NCI-H2029 (cell line): ENCODE results near the gene ZFR2.

Experiments used
- DNase-seq: peaks from one replicate; lab custom pipeline; 2025; lab: John Stamatoyannopoulos, UW

The ZFR2 gene

GRCh38 chr19:3814648-3815047 is 54.2 kb downstream of the ZFR2 start:
- no peak for DNase-seq

- DNase-seq: no peak
Observed at GRCh38 chr19:3813473-3814392, 55.1 kb downstream of the ZFR2 start.

GRCh38 chr19:3810708-3811355 is 58.0 kb downstream of the ZFR2 start:
- DNase-seq: no peak

- DNase-seq: no peak
Observed at GRCh38 chr19:3809881-3810707, 58.7 kb downstream of the ZFR2 start.

- DNase-seq: no peak
Observed at GRCh38 chr19:3808420-3809143, 60.3 kb downstream of the ZFR2 start.

- DNase-seq: no peak
Observed at GRCh38 chr19:3807574-3808354, 61.1 kb downstream of the ZFR2 start.

GRCh38 chr19:3807131-3807480 is 61.7 kb downstream of the ZFR2 start:
- DNase-seq: no peak

GRCh38 chr19:3805859-3806258 is 63.0 kb downstream of the ZFR2 start:
- DNase-seq: no peak

- DNase-seq: no peak
Observed at GRCh38 chr19:3804429-3804828, 64.4 kb downstream of the ZFR2 start.

- no peak for DNase-seq
Observed at GRCh38 chr19:3803986-3804385, 64.9 kb downstream of the ZFR2 start.

- DNase-seq: no peak
Observed at GRCh38 chr19:3803114-3803888, 65.5 kb downstream of the ZFR2 start.

- no peak for DNase-seq
Observed at GRCh38 chr19:3801412-3802096, 67.3 kb downstream of the ZFR2 start.

GRCh38 chr19:3800996-3801395 is 67.8 kb downstream of the ZFR2 start:
- DNase-seq: no peak

- DNase-seq: no peak
Observed at GRCh38 chr19:3798137-3798536, 70.7 kb downstream of the ZFR2 start.

GRCh38 chr19:3796358-3796757 is 72.5 kb downstream of the ZFR2 start:
- no peak for DNase-seq

- DNase-seq: no peak
Observed at GRCh38 chr19:3793799-3794198, 75.0 kb downstream of the ZFR2 start.

GRCh38 chr19:3792114-3792513 is 76.7 kb downstream of the ZFR2 start:
- DNase-seq: no peak

- DNase-seq: no peak
Observed at GRCh38 chr19:3790941-3791340, 77.9 kb downstream of the ZFR2 start.

- DNase-seq: no peak
Observed at GRCh38 chr19:3790209-3790734, 78.6 kb downstream of the ZFR2 start.
